Prostate gland (tissue), 2 donors: ENCODE measurements around the gene LPAR1. TPM values are rescaled to one million over a fixed set of nuclear protein-coding genes. Genes with fewer than 3 reads are reported as not detected.

Experiments used
- DNase-seq: peaks from one replicate; pipeline ENCODE4 v3.0.0-alpha.2; 2019; ENCODE audit warnings: low spot score
- H3K27ac ChIP-seq, 2 donors: fragments of 200-600 bp; sonication (generic); 2 replicates each; pipeline ENCODE4 v1.5.1; 2017 to 2019
- H3K27me3 ChIP-seq: fragments of 200-600 bp; sonication (generic); replicated peaks from 2 replicates; pipeline ENCODE4 v1.5.1; 2019; ENCODE audit not compliant: insufficient read depth
- H3K36me3 ChIP-seq, 2 donors: fragments of 200-600 bp; sonication (generic); 1 replicate in 1 of 2; 2 replicates in 1 of 2; pipeline versions ENCODE4 v1.5.1 to v1.8.1; 2017 to 2019
- H3K4me1 ChIP-seq: fragments of 200-600 bp; sonication (generic); replicated peaks from 2 replicates; pipeline ENCODE4 v1.5.1; 2019
- H3K4me3 ChIP-seq, 2 donors: fragments of 200-600 bp; sonication (generic); 2 replicates each; pipeline ENCODE4 v1.5.1; 2017 to 2019
- H3K9me3 ChIP-seq: fragments of 200-600 bp; sonication (generic); 2 replicates; pipeline ENCODE4 v1.5.1; 2017
- CTCF ChIP-seq, 4 experiments: fragments of 200-600 bp in 2 of 4; fragments of 450-650 bp in 2 of 4; sonication (generic) in 2 of 4; IDR thresholded peaks; 1 replicate in 3 of 4; 2 replicates in 1 of 4; pipeline ENCODE4 v1.5.1; 2016 to 2019; ENCODE audit warnings: antibody characterized with exemption in 4 of 4, mild to moderate bottlenecking in 2 of 4, moderate library complexity in 2 of 4
- POLR2A ChIP-seq: fragments of 450-650 bp; IDR thresholded peaks from one replicate; pipeline ENCODE4 v1.6.1; 2016; ENCODE audit warnings: antibody characterized with exemption, mild to moderate bottlenecking
- POLR2AphosphoS5 ChIP-seq: sonication (generic); formaldehyde crosslinking; IDR thresholded peaks from one replicate; pipeline ENCODE4 v1.6.1; 2017; ENCODE audit warnings: antibody characterized with exemption
- whole genome bisulfite sequencing: methylation state at CpG from one replicate; pipeline ENCODE4 v1.1.5; 2018; 5-methylcytosine and 5-hydroxymethylcytosine counted together
- intact Hi-C: fragments of 100-400 bp; cut with DNase I; formaldehyde crosslinking; loops from one replicate; pipeline ENCODE4 v1.14.2; 2022
- total RNA-seq, 2 donors: library from RNA; depleted of rRNA; stranded (reverse); fragments of >200 nt; gene quantifications; one replicate each; pipeline ENCODE4 v1.1.0, GENCODE V29; 2016

LPAR1 gene
- total RNA-seq, 2 donors from 2014 or later: 10.8 to 29.2 TPM

- intact Hi-C loops: no loop called here
- H3K9me3 ChIP-seq: no peaks in the 10 kb centered on the region
- H3K4me1 ChIP-seq: no peaks in the 10 kb centered on the region
- no peaks in the 10 kb centered on the region for H3K36me3 ChIP-seq
- TF ChIP-seq POLR2AphosphoS5 (no peak), CTCF (IDR thresholded peaks at IDR 0.05) (no peak), POLR2A (no peak)
- no peak for DNase-seq
- no peak overlapping the region for H3K4me3 ChIP-seq
- no peaks in the 10 kb centered on the region for H3K27me3 ChIP-seq
- WGBS: 87% methylated on average over 3 of the region's 3 CpGs
- H3K27ac ChIP-seq: no peak overlapping the region
Measured at GRCh38 chr9:111003182-111003581, 35.1 kb downstream of the LPAR1 start.

GRCh38 chr9:111001526-111001925, 36.7 kb downstream of the LPAR1 start:
- no peaks in the 10 kb centered on the region for H3K36me3 ChIP-seq
- intact Hi-C loops: no loop called here
- no peaks in the 10 kb centered on the region for H3K4me1 ChIP-seq
- no peaks in the 10 kb centered on the region for H3K9me3 ChIP-seq
- 57% methylated on average over 1 of the region's 1 CpG for WGBS
- H3K27ac ChIP-seq: no peak overlapping the region
- no peak overlapping the region for H3K4me3 ChIP-seq
- no peak for DNase-seq
- no peaks in the 10 kb centered on the region for H3K27me3 ChIP-seq
- TF ChIP-seq CTCF (IDR thresholded peaks at IDR 0.05) (no peak), POLR2A (no peak), POLR2AphosphoS5 (no peak)

- Histone ChIP-seq H3K4me3 (no peak overlapping the region), H3K27me3 (no peaks in the 10 kb centered on the region), H3K4me1 (no peaks in the 10 kb centered on the region), H3K27ac (no peak overlapping the region), H3K9me3 (no peaks in the 10 kb centered on the region), H3K36me3 (no peaks in the 10 kb centered on the region)
- intact Hi-C loops: no loop called here
- TF ChIP-seq POLR2A (no peak), POLR2AphosphoS5 (no peak), CTCF (IDR thresholded peaks at IDR 0.05) (no peak)
- 85% methylated on average over 2 of the region's 2 CpGs for WGBS
- DNase-seq: no peak
Measured at GRCh38 chr9:111000202-111000601, 38.1 kb downstream of the LPAR1 start.

GRCh38 chr9:110999379-110999778, 38.9 kb downstream of the LPAR1 start:
- H3K36me3 ChIP-seq: no peaks in the 10 kb centered on the region
- no peaks in the 10 kb centered on the region for H3K9me3 ChIP-seq
- TF ChIP-seq CTCF (IDR thresholded peaks at IDR 0.05) (no peak), POLR2A (no peak), POLR2AphosphoS5 (no peak)
- no peak overlapping the region for H3K4me3 ChIP-seq
- no peak for DNase-seq
- H3K27me3 ChIP-seq: no peaks in the 10 kb centered on the region
- H3K4me1 ChIP-seq: no peaks in the 10 kb centered on the region
- H3K27ac ChIP-seq: no peak overlapping the region
- intact Hi-C loops: no loop called here
- WGBS: 92% methylated on average over 5 of the region's 5 CpGs

GRCh38 chr9:110997847-110998246, 40.4 kb downstream of the LPAR1 start:
- H3K9me3 ChIP-seq: no peaks in the 10 kb centered on the region
- no peaks in the 10 kb centered on the region for H3K4me1 ChIP-seq
- TF ChIP-seq POLR2AphosphoS5 (no peak), CTCF (IDR thresholded peaks at IDR 0.05) (no peak), POLR2A (no peak)
- no peaks in the 10 kb centered on the region for H3K36me3 ChIP-seq
- no peak for DNase-seq
- no peaks in the 10 kb centered on the region for H3K27me3 ChIP-seq
- no peak overlapping the region for H3K27ac ChIP-seq
- no peak overlapping the region for H3K4me3 ChIP-seq
- 96% methylated on average over 1 of the region's 1 CpG for WGBS
- intact Hi-C loops: no loop called here
